Glomerular endothelial cell (primary cell): ENCODE data around the gene RPS5. TPM values are rescaled to one million over a fixed set of nuclear protein-coding genes. Genes with fewer than 3 reads are reported as not detected.
"Not testable (repeated sequence)": the region's sequence is repeated elsewhere in the genome, so short reads cannot be mapped to it uniquely, and the experiment has no call there.

ENCODE experiments used
- DNase-seq: peaks from one replicate; pipeline ENCODE4 v3.0.0-alpha.2; 2011; ENCODE audit warnings: low read depth, low spot score; ENCODE audit errors: extremely low read depth
- total RNA-seq: library from RNA; depleted of rRNA; stranded (reverse); fragments of >200 nt; gene quantifications from 2 replicates; pipeline ENCODE4 v1.2.3, GENCODE V29; 2015

RPS5 gene
- 1,315 and 2,062 TPM in 2 replicates for total RNA-seq

DNA sequence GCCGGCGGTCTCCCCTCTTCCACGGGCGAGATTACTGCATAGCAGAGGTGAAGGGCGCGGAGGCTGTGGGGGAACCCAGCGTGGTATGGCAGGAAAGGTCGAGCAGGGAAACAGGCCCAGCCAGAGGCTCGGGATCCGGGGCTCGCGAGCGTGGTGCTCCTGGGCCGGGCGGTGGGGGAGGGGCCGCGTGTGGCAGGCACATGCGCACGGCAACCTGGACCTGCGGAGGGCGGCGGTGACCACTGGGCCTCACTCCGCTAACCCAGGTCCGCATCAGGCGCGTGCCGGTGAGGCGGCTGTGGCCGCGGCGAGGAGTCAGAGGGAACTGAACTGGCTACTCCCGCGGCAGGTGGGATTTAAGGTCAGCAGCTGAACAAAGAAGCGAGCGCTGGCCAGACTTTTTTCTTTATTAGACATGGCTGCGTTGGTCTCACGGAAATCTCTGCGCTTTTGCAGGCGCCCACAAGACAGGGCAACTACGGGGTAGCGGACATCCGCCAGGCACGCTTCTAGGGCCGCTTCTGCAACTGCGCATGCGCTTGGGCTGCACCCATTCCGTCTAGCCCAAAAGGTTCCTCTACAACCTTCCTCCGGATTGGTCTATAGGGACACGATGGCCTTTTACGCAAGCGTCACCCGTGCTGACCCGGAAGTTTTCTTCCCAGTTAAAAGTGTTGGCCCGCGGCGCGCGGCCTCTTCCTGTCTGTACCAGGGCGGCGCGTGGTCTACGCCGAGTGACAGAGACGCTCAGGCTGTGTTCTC is at the start of gene RPS5:
Gene RPS5, plus strand, starts transcription at position 694 of the 762 bp plus-strand sequence. CDS start 869 bp downstream, outside the sequence.
- DNase-seq = peak; percentile 91

DNA sequence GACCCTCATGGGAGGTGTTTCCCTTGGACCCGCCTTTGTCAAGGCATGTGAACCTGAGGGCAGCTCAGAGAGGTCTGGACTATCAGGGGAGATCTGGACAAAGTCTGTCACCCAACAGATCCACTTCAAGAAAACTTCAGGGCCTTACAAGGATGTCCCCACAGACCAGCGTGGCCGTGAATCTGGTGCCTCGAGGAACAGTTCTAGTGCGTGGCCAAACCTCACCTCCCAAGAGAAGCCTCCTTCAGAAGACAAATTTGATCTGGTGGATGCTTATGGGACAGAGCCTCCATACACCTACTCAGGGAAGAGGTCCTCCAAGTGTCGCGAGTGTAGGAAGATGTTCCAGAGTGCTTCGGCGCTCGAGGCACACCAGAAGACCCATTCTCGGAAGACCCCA is 48.7 kb upstream of the RPS5 start:
- DNase-seq = no peak

DNA sequence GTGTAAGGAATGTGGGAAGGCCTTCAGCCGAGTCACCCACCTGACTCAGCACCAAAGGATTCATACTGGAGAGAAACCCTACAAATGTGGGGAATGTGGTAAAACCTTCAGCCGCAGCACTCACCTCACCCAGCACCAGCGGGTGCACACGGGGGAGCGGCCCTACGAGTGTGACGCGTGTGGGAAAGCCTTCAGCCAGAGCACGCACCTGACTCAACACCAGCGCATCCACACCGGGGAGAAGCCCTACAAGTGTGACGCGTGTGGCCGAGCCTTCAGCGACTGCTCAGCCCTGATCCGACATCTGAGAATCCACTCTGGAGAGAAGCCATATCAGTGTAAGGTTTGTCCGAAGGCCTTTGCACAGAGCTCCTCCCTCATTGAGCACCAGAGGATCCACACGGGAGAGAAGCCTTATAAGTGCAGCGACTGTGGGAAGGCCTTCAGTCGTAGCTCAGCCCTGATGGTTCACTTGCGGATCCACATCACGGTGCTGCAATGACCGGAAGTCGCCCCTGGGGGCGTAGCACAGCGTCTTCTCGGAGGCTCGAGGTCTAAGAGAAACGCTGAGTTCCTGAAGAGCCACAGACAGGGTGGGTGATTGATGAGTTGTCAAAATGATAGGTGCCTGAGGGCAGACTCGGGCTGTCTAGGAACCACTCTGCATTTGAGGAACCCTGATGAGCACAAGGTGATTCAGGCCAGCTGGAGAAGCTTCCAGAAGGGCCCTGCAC is 48.1 kb upstream of the RPS5 start:
- DNase-seq = no peak

DNA sequence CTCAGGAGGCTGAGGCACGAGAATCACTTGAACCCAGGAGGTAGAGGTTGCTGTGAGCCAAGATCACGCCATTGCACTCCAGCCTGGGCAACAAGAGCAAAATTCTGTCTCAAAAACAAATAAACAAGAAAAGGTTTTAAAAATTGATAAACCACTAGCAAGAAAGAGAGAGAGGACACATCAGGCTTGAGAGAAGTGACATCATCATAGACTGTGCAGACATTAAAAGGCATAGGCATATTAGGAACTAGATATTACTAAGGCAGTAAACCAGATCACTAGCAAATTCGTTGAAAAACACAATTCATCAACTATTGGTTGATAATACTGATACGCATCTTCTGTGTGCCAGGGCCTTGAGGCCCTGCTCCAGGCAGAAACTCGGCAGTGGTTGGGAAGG is 41.5 kb upstream of the RPS5 start:
- no peak for DNase-seq

DNA sequence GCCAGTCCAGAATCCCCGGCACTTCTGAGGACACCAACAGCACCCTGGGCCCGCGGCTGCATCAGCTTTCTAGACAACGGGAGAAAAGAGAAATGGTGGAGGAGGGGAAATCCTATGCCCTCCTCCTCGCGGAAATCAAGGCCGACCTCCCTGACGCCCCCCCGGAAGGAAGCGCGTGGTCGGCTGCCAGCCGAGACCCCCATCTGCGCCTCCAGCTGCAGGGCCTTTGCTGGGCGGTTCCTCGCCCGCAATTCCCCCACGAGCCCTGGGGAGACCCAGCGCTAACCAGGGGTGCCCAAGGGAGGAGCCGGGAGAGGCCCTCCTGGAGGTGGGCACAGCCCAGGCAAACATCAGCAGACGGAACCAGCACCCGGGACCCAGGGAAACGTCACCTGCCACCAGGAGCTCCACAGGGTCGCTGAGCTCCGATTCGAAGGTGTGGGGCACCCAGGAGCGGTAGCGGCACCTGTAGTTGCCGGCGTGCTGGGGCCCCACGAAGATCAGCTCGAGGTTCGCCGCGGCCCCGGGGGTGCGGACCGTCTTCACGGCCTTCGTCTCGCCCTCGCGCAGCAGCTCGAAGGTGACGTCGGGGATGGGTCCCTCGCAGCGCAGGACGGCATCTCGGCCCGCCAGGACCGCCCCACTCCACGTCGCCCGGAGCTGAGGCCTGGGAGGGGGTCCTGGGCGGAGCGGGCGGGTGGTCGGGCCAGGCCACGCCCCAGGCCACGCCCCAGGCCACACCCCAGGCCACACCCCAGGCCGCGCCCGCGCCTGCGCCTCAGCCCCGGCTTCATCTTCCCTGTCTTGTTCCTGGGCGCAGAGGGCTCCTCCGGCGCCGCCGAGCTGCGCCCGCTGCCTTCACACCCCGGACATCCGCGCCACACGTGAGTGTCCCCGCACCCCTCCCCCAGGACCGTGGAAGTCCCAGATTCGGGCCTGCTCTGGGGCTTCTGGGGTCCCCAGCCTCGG is 39.8 kb upstream of the RPS5 start:
- DNase-seq = no peak

DNA sequence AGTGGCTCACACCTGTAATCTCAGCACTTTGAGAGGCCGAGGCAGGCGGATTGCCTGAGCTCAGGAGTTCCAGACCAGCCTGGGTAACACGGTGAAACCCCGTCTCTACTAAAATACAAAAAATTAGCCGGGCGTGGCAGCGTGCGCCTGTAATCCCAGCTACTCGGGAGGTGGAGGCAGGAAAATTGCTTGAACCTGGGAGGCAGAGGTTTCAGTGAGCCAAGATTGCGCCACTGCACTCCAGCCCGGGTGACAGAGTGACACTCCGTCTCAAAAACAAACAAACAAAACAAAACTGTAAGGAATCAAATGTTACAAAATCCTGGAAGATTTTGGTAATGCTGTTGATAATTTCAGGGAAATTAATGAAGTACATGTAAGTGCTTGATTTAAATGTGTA is 39.0 kb upstream of the RPS5 start:
- DNase-seq = not testable (repeated sequence)

DNA sequence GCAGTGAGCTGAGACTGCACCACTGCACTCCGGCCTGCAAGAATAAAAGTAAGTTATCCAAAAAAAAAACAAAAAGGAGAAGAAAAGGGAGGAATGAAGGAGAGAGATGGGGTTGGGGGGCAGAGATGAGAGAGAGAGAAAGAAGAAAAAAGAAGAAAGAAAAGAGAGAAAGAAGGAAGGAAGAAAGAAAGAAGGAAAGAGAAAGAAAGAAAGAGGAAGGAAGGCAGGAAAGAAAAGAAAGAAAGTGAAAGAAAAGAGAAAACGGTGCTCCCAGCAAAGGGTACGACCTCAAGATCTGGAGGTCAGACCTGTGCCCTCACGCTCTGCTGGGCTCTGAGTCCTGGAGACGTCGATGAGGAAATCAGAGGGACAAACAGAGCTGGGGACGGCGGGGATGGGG is 37.5 kb upstream of the RPS5 start:
- DNase-seq = no peak

DNA sequence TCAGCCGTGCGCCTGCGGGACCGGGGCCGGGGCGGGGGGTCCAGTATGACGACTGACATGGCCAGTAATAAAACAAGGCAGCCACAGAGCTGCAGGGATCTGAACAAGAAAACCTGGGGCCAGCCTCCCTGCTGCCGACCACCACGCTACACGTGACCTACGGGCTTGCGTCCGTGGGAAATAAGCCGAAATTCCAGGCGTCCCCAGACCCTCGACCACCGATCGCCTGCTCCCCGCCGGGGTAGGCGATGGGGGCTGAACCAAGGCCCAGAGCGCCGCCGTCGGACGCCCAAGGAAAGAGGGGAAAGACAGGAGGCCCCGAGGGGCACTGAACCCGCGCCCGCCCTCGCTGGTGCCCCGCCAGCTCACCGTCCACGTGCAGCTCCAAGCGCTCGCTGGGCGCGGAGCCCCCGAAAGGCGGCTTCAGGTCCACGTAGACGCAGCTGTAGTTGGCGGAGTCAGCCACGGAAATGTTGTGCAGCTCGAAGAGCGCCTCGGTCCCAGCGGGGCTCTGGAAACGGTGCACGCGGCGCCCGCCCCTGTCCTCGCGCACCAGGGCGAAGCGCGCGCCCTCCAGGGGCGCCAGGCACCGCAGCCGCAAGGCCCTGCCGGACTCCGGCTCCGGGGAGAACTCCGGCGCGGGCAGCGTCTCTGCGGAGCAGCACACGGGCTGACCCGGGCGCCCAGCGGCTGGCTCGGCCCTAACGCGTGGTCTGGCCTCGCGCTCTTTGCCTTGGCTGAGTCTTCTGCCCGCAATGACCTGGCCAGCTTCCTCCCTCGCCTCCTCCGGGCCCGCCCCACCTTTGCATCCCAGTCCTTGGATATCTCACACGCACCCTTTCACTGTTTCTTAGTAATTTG is 36.8 kb upstream of the RPS5 start:
- no peak for DNase-seq

DNA sequence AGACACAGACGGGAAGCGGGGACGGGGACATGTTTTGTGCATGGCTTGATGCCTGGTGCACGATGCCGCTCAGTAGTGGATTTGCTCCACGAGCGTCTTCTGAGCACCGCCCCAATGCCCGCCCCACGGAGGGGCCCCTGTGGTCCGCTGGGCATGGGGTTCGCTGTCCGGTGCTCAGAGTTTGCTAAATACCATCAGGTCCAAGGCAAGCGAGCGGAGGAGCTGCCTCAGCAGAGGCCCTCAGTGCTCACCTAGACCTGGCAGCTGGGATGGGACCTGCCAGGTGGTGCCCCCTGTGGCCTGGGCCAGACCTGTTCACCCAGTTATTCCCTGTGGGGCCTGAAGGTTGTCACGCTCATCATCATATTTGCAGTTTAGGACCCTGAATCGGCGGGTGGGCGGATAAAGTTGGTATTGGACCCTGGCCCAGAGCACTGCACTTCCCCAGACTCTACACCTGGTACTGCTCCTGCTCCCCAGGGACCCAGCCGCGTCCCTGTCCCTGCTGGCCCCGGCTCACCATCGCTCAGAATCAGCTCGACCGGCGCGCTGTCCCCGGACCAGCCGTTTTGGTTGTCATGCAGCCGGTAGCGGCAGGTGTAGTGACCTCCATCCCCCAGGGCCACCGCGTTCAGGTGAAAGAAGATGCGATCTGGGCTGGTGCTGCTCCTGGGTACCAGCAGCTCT is 36.1 kb upstream of the RPS5 start:
- DNase-seq = no peak

DNA sequence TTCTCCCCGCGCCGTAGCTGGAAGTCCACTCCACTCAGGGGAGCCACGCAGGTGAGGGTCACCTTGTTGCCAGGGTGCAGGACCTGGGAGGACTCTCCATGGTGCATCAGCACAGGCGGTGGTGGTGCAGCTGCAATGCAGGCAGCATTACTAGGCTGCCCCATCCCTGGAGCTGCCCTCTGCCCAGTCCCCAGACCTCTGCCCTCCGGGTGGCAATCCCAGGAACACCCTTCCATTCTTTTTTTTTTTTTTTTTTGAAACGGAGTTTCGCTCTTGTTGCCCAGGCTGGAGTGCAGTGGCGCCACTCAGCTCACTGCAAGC is 35.6 kb upstream of the RPS5 start:
- no peak for DNase-seq

DNA sequence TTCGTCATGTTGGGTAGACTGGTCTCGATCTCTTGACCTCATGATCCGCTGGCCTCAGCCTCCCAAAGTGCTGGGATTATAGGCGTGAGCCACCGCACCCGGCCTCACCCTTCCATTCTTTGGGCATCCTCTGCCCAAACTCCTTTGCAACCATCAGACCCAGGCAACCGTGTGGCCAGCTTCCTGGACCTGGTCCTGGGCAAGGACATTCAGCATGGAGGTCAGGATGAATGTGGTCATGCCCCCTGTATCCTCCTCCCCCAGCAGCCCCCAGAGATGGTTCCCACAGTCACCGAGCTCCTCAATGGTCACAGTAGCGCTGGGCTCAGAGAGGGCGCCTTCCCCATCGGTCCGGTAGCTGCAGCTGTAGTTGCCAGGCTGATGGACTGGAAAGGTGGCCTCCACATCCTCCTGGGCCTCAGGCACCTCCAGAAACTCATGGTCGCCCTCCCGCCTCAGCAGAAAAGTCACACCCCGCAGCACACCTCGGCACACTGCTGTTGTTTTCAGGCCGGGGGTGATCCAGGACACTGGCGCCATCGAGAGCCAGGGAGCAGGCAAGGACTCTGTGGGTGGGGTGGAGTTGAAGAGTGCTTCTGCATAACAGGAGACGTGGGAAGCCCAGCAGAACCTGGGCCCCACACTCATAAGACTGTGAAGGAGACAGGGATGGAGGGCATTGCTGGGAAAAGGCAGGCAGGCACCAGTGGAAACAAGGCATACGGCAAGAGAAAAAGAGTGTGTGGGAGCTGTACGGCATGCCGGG is 34.9 kb upstream of the RPS5 start:
- DNase-seq = no peak

DNA sequence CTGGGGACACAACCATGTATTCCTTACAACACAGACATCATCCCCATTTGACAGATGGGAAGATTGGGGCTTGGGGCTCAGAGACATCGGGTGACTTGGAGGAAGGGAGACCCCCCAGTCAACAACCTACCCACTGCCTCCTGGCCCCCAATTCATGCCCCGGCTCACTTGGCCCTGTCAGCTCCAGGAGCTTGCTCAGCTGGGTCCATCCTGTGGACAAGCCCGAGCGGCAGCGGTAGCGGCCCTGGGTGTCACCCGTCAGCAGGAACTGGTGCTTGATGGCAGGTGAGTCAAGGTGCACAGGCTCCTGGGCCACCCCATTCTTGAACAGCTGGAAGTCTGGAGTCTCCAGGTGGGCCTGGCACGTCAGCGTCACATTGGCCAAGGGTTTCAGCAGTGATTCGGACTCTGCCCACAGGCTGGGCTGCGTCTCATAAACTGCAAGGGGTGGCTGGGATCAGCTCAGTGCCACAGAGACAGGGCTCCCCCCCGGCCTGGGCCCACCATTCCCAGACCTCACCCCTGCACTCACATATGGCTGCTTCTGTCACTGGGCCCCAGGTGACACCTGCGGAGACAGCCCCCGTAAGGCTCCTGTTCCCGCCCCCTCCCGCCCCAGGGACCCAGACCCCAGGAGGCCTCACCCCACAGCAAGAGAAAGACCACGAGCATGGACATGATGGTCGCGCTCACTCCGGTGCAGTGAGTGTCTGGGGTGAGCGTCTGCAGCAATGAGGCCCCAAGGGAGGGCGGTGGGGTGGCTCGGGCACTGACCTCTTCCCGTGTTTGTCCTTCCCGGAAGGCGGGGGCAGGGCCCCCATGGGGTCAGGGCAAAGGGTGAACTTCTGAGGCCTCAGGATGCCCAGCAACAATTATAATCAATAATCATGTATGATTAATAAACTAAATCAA is 34.1 kb upstream of the RPS5 start, which contains the start of gene A1BG:
Gene A1BG, minus strand, starts transcription at position 733 of the 912 bp plus-strand sequence. Its CDS starts 55 bp downstream, at position 678.
- no peak for DNase-seq

DNA sequence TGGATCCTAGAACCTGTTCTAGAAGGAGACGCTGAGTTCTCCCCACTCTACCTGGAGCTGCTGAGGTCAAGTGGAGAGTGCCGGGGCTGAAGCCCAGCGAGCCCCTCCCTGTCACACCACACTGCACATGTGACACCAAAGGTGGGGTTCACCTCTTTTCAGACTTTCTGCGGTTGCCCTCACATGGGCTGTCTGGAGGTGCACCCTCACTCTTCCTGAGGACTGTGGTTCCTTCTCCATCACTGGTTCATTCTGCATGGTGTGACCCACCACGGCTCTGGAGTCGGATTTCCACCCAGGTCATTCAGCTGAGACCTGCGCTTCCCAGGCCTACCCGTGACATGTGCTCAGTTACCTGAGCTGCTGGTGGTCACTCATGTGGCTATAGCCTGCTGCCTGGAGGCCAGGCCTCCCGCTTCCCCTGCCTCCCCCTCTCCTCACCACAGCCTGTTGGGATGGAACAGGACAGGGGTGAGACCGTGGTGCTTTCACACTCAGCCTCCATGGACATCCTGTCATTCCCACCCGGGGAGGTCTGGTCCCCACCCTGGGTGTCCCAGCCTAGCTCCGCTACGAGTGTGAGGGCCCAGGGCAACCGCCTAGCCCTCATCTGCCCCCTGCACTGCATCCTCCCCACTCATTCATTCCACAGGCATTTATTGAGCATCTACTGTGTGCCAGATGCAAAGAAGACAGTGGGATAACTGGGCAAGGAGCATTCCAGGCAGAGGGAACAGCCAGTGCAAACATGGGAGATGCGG is 33.2 kb upstream of the RPS5 start:
- DNase-seq = no peak

DNA sequence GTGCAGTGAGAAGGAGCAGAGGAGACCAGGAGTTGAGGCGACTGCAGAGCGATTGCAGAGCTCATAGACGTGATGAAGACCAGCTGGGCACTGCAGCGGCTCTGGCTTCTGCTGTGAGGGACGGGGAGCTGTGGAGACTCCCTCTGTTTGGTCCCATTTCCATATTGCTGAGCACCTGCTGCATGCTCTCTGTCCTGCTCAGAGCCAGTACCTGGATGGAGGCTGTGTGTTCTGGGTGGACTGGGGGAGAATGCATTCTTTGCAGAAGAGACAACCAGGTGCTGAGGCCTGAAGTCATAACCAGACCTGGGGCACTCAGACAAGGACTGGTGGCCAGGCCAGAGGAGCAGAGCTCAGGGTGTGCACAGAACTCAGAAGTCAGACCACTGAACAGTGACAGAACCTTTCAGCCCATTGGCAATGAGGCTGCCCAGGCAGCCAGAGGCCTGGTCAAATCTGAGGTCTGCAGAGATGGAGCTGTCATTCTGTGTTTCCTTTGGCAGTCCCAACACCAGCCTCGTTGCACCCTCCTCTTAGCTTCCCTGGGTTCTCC is 32.5 kb upstream of the RPS5 start:
- DNase-seq = no peak

DNA sequence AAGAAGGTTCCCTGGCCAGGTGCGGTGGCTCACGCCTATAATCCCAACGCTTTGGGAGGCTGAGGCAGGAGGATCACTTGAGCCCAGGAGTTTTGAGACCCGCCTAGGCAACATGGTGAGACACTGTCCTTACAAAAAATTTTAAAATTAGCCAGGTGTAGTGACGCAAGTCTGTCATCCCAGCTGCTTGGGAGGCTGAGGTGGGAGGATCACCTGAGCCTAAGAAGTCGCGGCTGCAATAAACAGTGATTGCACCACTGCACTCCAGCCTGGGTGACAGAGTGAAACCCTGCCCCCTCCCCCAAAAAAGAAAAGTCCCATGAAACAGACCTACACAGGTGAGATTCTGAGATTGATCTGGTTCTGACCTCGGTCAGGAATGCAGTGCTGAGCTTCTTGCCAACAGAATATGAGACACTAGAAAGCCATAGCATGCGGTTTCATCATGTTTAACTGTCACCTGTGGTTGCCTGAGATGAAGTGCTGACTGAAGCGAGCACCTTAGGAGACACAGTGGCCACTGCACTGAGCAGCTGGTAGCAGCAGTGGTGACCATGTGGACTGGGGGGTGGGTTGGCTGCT is 31.8 kb upstream of the RPS5 start:
- no peak for DNase-seq
